ENCODE data around the gene PIGZ.

Gene PIGZ

GRCh38 chr3:197011780-197012539 is 43.3 kb upstream of the PIGZ start:
- no peak overlapping the region for H3K27ac ChIP-seq
- TF ChIP-seq ZFX (IDR thresholded peaks at IDR 0.05): no peak
- TF ChIP-seq, protein P1, sequence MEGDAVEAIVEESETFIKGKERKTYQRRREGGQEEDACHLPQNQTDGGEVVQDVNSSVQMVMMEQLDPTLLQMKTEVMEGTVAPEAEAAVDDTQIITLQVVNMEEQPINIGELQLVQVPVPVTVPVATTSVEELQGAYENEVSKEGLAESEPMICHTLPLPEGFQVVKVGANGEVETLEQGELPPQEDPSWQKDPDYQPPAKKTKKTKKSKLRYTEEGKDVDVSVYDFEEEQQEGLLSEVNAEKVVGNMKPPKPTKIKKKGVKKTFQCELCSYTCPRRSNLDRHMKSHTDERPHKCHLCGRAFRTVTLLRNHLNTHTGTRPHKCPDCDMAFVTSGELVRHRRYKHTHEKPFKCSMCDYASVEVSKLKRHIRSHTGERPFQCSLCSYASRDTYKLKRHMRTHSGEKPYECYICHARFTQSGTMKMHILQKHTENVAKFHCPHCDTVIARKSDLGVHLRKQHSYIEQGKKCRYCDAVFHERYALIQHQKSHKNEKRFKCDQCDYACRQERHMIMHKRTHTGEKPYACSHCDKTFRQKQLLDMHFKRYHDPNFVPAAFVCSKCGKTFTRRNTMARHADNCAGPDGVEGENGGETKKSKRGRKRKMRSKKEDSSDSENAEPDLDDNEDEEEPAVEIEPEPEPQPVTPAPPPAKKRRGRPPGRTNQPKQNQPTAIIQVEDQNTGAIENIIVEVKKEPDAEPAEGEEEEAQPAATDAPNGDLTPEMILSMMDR (conservative IDR thresholded peaks at IDR 0.05): no peak

DNA sequence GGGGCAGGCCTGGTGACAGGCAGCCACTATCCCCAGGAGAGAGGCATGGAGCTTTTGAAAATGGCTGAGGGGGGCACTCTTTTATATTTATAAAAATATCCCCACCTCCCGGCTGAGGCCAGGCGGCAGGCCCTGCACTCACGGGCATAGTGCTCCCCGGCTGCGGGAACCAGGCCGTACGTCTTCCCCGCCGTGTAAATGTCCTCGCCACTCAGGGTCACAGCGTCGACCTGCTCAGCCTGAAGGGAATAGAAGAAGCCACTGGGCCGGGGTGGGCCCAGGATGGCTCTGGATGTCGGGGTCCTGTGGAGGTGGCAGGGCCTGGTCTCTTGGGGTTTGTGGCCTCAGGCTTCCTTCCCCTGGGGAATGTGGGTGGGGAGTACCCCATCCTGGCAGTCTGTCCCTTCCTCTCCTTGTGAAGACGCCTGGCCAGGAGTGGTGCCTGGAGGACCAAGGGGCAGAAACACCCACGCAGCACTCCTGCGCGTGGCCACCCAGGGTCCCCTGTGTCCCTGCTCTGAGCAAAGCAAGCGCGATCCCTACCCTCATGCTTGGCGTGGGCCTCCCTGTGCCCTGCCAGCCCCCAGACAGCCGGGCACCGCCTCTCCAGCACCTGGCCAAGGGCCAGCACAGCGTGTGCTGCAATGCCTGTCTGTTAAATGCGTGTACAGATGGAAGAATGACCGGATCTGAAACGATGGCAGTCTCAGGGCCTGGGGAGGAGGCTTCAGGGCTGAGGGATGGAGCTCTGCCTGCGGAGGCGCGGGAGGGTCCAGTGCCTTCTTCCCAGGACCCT is 42.1 kb upstream of the PIGZ start:
- no peak overlapping the region for H3K27ac ChIP-seq
- TF ChIP-seq ZFX (IDR thresholded peaks at IDR 0.05): no peak
- TF ChIP-seq, protein P1 (conservative IDR thresholded peaks at IDR 0.05): no peak

DNA sequence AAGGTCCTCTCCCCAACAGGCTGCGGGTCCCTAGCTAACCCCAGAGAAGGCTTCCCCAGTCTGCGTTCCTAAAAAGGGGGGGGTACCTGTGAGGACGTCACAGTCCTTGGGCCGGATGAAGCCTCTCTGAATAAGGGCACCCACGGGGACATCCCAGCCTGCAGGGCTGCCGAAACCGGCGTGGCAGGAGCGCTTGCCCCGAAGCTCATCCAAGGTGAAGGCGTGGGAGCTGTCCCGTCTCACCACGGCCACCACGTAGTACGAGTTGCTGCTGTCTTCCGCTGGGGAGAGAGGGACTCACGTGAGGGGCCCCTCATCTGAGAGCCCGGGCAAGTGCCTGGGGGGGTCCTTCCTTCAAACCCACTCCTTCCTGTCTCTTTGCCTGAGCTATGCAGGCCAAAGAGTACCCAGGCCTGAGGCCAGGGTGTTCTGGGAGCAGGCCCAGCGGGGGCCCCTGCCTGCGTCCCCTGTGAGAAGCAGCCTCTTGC is 40.9 kb upstream of the PIGZ start:
- TF ChIP-seq, protein P1 (conservative IDR thresholded peaks at IDR 0.05): no peak
- no peak for TF ChIP-seq ZFX (IDR thresholded peaks at IDR 0.05)
- H3K27ac ChIP-seq: no peak overlapping the region

- TF ChIP-seq, protein P1 (conservative IDR thresholded peaks at IDR 0.05): no peak
- TF ChIP-seq ZFX (IDR thresholded peaks at IDR 0.05): no peak
- no peak overlapping the region for H3K27ac ChIP-seq
Observed at GRCh38 chr3:197008436-197009209, 40.0 kb upstream of the PIGZ start.

GRCh38 chr3:197007953-197008352 is 39.3 kb upstream of the PIGZ start:
- TF ChIP-seq ZFX (IDR thresholded peaks at IDR 0.05): no peak
- TF ChIP-seq, protein P1 (conservative IDR thresholded peaks at IDR 0.05): no peak
- no peak overlapping the region for H3K27ac ChIP-seq

GRCh38 chr3:197007296-197007940 is 38.8 kb upstream of the PIGZ start:
- H3K27ac ChIP-seq: no peak overlapping the region
- TF ChIP-seq, protein P1 (conservative IDR thresholded peaks at IDR 0.05): no peak
- no peak for TF ChIP-seq ZFX (IDR thresholded peaks at IDR 0.05)

All from C4-2B (cell line).